ENCODE data around the gene PIK3R6. TPM values are rescaled to one million over a fixed set of nuclear protein-coding genes. Genes with fewer than 3 reads are reported as not detected.
A peak's percentile ranks its signal among the peaks of the same experiment; 100 is the strongest.

Gene PIK3R6
- polyA plus RNA-seq, 6 donors from 2014 or later = 0.18 to 0.30 TPM; not detected in 4

DNA sequence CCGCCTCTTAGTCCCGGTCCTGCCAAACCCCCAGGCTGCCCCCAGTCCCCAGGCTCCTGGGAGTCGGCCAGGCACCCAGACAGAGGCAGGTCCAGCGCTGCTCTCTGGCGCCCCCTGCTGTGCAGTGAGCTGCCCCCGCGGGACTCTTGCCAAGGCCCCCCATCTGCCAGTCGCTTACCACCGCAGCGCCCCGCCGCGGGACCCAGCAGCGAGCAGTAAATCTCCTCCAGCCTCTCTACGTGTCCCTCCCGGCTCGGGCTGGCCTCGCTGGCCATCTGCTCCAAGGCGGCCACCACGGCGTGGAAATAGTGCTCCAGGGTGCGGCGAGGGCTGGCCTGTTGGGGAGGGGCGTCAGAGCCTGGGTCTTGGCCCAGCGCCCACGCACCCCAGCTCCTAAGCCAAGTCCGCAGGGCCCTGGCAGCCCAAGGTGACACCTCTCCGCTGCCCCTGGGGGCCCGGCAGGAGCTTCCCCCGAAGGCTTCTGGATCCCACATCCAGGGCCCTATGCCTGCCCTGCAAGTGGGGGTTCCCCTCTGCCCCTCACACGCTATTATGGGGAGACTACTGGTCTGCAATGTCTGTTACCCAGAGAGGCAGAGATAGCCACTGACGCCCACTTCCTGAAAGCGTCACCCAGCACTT lies 34.6 kb downstream of the PIK3R6 start:
- DNase-seq (peak; percentile 20), ATAC-seq (ENCODE audit: low read depth in 2 of 2) (no peak)
- Mint-ChIP-seq H3K27me3 (peaks cover 0 to 9% (median 7%) of the 10 kb centered on the region in 3 donors), H3K9me3 (peaks cover 0 to 5% (median 0%) of the 10 kb centered on the region in 7 donors), H3K4me3 (no peak overlapping the region), H3K27ac (no peak overlapping the region), H3K36me3 (peaks cover 0 to 7% of the 10 kb centered on the region in 2 donors), H3K4me1 (no peaks in the 10 kb centered on the region)

- Mint-ChIP-seq H3K4me1 (no peaks in the 10 kb centered on the region), H3K27ac (no peak overlapping the region), H3K4me3 (no peak overlapping the region), H3K9me3 (peaks cover 0 to 5% (median 0%) of the 10 kb centered on the region in 7 donors), H3K27me3 (peaks cover 0 to 7% (median 0%) of the 10 kb centered on the region in 3 donors), H3K36me3 (no peaks in the 10 kb centered on the region)
- no peak for DNase-seq
- ATAC-seq (ENCODE audit: low read depth in 2 of 2) = no peak
These were observed 36.1 kb downstream of the PIK3R6 start for GRCh38 chr17:8831234-8831849.

DNA sequence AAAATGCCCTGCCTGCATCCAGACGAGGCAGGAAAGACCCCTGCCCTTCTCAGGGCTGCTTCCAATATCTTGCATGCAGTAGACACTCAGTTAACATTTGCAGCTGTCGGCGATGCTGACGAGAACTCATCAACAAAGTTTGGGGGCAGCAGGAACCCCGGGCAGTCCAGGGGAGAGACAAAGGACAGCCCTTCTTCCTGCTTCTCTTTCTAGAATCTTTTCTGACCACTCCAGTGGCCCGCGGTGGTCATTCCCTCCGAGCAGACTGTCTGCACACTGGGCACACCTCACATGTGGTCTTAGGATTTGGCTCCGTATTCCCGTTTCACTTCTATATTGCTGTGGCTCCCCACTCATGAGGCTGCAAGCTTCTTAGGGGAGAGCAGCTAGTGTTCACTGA lies 37.3 kb downstream of the PIK3R6 start:
- Mint-ChIP-seq H3K4me3 (no peak overlapping the region), H3K36me3 (no peaks in the 10 kb centered on the region), H3K27ac (no peak overlapping the region), H3K9me3 (peaks cover 0 to 6% (median 0%) of the 10 kb centered on the region in 7 donors), H3K27me3 (no peaks in the 10 kb centered on the region), H3K4me1 (no peaks in the 10 kb centered on the region)
- no peak for DNase-seq
- no peak for ATAC-seq (ENCODE audit: low read depth in 2 of 2)

DNA sequence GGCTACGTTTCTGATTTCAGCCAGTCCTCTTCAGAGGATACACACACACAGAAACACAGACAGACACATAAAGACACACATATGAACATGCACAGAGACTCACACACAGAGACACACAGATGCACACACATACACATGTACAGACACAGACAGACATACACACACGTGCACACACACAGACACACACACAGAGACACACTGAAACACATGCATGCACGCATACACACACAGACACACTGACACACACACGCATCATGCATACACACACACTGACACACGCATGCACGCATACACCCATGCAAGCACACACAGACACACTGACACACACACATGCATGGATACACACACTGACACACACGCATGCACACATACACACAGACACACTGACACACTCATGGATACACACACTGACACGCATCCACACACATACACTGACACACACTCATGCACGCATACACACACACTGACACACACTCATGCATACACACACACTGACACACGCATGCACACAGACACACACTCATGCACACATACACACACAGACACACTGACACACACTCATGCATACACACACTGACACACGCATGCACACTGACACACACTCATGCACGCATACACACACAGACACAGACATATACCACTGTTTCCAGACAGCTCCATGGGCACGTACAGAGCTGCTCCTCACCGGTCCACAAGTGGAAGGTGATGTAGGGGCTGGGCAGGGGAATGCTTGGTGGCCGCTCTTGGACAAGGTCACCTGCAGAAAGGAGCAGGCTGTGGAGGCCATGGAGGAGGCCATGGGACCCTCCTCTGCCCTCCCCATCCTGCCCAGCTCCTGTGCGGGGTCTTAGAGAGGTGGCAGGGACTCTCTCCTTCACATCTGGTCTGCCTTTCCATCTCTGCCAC lies 38.2 kb downstream of the PIK3R6 start:
- ATAC-seq (ENCODE audit: low read depth in 2 of 2) (no peak), DNase-seq (no peak)
- no peak overlapping the region for H3K27ac Mint-ChIP-seq
- peaks cover 0 to 14% (median 7%) of the 10 kb centered on the region in 7 donors for H3K9me3 Mint-ChIP-seq
- H3K27me3 Mint-ChIP-seq = no peaks in the 10 kb centered on the region
- H3K36me3 Mint-ChIP-seq = no peaks in the 10 kb centered on the region
- no peak overlapping the region for H3K4me3 Mint-ChIP-seq
- no peaks in the 10 kb centered on the region for H3K4me1 Mint-ChIP-seq

- H3K27ac Mint-ChIP-seq = peak overlapping the region in 1 of 6 donors; percentile 56
- ATAC-seq (ENCODE audit: low read depth in 2 of 2) (no peak), DNase-seq (no peak)
- peaks cover 0 to 22% (median 8%) of the 10 kb centered on the region in 7 donors for H3K9me3 Mint-ChIP-seq
- H3K4me3 Mint-ChIP-seq = no peak overlapping the region
- no peaks in the 10 kb centered on the region for H3K36me3 Mint-ChIP-seq
- no peaks in the 10 kb centered on the region for H3K4me1 Mint-ChIP-seq
- peaks cover 0 to under 1% (median 0%) of the 10 kb centered on the region in 3 donors for H3K27me3 Mint-ChIP-seq
These were observed 39.0 kb downstream of the PIK3R6 start for GRCh38 chr17:8828517-8828875.

GRCh38 chr17:8826808-8827435 lies 40.6 kb downstream of the PIK3R6 start:
- Mint-ChIP-seq H3K36me3 (no peaks in the 10 kb centered on the region), H3K4me3 (no peak overlapping the region), H3K27me3 (peaks cover 0 to 14% (median 0%) of the 10 kb centered on the region in 3 donors), H3K4me1 (no peaks in the 10 kb centered on the region), H3K9me3 (peaks cover 0 to 22% (median 8%) of the 10 kb centered on the region in 7 donors), H3K27ac (no peak overlapping the region)
- DNase-seq (no peak), ATAC-seq (ENCODE audit: low read depth in 2 of 2) (no peak)

DNA sequence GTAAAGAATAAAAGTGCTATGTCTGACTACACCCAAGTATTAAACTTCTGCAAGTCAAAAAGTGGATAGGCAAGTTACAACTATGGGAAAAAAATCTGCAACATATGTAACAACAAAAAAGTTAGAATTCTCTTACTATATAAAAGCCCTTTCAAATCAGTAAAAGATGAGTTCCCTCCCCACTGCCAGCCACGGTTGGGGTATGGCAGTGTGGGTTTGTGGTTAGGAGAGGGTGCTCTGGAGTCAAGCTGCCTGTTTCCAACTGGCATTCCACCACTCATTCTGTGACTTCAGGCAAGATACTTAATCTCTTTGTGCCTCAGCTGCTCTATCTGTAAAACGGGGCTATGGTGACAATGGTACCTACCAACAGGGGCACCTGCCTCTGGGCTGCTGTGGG lies 41.7 kb downstream of the PIK3R6 start:
- Mint-ChIP-seq H3K4me1 (no peaks in the 10 kb centered on the region), H3K4me3 (no peak overlapping the region), H3K27ac (no peak overlapping the region), H3K9me3 (peaks cover 0 to 22% (median 8%) of the 10 kb centered on the region in 7 donors), H3K36me3 (no peaks in the 10 kb centered on the region), H3K27me3 (peaks cover 0 to 19% (median 0%) of the 10 kb centered on the region in 3 donors)
- DNase-seq = no peak
- ATAC-seq (ENCODE audit: low read depth in 2 of 2) = no peak

GRCh38 chr17:8823279-8823678 lies 44.2 kb downstream of the PIK3R6 start:
- DNase-seq = no peak
- peak overlapping the region in 1 of 6 donors; percentile 57 for H3K27ac Mint-ChIP-seq

DNA sequence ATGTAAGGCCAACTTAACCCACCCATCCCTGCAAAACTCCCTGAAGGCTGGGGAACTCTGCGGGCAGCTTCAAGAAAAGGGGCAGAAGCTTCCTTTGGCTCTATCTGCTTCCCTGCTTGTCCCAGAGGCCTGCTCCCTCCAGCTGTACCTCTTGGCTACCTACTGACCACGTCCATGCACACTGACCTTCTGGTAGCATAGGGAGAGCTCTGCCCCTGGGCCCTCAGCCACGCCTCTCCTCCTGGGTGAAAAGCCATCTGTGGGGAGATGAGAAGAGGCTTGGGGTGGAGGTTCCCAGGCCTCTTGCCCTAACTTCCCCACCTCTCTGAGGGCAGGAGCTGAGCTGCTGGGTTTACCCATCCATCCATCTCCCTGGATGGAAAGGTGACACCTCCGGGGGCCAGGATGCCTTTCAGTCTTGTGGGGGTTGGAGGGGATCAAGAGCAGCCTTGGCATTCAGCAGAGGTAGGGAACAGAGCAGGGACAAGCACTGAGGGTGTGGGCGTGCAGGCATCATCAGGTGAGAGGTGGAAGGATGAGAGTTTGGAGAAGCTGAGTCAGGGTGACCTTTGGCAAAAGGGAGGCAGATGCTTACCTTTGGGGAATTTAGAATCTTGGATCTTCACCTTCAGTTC lies 45.0 kb downstream of the PIK3R6 start:
- no peak for ATAC-seq (ENCODE audit: low read depth in 2 of 2)
- H3K27me3 Mint-ChIP-seq = peaks cover 4 to 25% (median 13%) of the 10 kb centered on the region in 3 donors
- no peak for DNase-seq
- peaks cover 0 to 22% (median 8%) of the 10 kb centered on the region in 7 donors for H3K9me3 Mint-ChIP-seq
- H3K4me3 Mint-ChIP-seq = no peak overlapping the region
- H3K4me1 Mint-ChIP-seq = no peaks in the 10 kb centered on the region
- H3K27ac Mint-ChIP-seq = peak overlapping the region in 1 of 6 donors; percentile 57
- no peaks in the 10 kb centered on the region for H3K36me3 Mint-ChIP-seq

More at GRCh38 chr17:8823279-8823678, 44.2 kb downstream of the PIK3R6 start:
- no peak for ATAC-seq (ENCODE audit: low read depth in 2 of 2)
- Mint-ChIP-seq H3K36me3 (no peaks in the 10 kb centered on the region), H3K4me3 (no peak overlapping the region), H3K27me3 (peaks cover 0 to 19% (median 6%) of the 10 kb centered on the region in 3 donors), H3K9me3 (peaks cover 0 to 22% (median 8%) of the 10 kb centered on the region in 7 donors), H3K4me1 (no peaks in the 10 kb centered on the region)

GRCh38 chr17:8821446-8822105 lies 45.9 kb downstream of the PIK3R6 start:
- DNase-seq (no peak), ATAC-seq (ENCODE audit: low read depth in 2 of 2) (no peak)
- H3K27me3 Mint-ChIP-seq = peaks cover 4 to 27% (median 16%) of the 10 kb centered on the region in 3 donors
- H3K36me3 Mint-ChIP-seq = no peaks in the 10 kb centered on the region
- H3K4me3 Mint-ChIP-seq = no peak overlapping the region
- H3K9me3 Mint-ChIP-seq = peaks cover 0 to 22% (median 8%) of the 10 kb centered on the region in 7 donors
- no peaks in the 10 kb centered on the region for H3K4me1 Mint-ChIP-seq
- H3K27ac Mint-ChIP-seq = peak overlapping the region in 2 of 6 donors; percentile 44 to 52

DNA sequence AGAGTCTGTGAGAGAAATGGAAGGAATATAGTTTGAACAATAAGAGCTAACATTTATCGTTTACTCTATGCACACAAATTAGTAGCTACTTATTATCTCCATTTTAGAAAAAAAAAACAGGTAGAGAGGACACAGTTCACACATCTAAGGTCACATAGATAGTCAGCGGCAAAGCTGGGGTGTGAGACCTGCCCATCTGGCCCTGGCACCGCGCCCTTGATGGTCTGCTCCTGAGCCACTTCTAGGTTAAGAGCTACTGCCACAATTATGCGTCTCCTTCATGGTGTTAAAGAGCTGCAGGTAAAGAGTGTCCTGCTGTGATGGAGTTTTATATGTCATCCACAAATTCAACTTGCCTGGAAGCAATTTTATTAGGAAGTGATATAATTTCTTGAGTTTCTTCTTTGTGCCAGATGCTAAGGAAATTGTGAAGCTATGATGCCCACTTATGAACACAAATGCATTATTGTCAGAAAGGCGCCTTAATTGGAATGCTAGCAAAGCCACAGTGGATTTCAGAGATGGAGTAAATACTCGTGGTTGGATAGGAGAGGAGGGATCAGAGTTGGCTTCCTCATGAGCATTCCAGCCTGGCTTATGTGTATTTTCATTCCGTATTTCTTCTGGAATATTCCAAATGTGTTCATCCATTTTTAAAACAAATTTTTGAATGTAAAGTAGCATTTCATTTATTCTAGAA lies 47.0 kb downstream of the PIK3R6 start:
- no peak overlapping the region for H3K4me3 Mint-ChIP-seq
- H3K27me3 Mint-ChIP-seq = peaks cover 9 to 30% (median 16%) of the 10 kb centered on the region in 3 donors
- H3K27ac Mint-ChIP-seq = peak overlapping the region in 1 of 6 donors; percentile 36
- no peaks in the 10 kb centered on the region for H3K4me1 Mint-ChIP-seq
- DNase-seq (no peak), ATAC-seq (ENCODE audit: low read depth in 2 of 2) (no peak)
- H3K36me3 Mint-ChIP-seq = no peaks in the 10 kb centered on the region
- peaks cover 0 to 17% (median 8%) of the 10 kb centered on the region in 7 donors for H3K9me3 Mint-ChIP-seq

Data from naive B cell (primary cell).